Measurements from ENCODE around the gene SUPT20HL1. TPM values are rescaled to one million over a fixed set of nuclear protein-coding genes. Genes with fewer than 3 reads are reported as not detected.

The SUPT20HL1 gene
- 0.15 and 0.17 TPM in 2 replicates for total RNA-seq

DNA sequence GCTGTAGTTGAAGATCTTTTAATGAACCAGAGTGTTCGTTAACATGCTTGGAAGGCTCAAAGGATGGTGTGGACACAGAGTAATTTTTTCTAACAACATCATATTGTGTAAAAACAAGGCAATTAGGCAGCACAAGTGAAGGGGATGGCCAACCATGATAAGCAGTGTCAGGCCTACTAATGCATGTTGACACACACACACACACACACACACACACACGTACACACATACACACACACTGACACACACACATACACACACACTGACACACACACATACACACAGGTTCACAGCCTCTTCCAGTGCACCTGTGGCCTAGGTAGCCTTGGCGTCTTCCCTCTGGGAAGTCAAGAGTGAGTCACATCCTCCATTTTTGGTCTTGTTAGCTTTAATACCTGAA lies at the start of gene SUPT20HL1:
Gene SUPT20HL1, plus strand, starts transcription at position 368 of the 400 bp plus-strand sequence. CDS start 2,122 bp downstream, outside the sequence.

DNA sequence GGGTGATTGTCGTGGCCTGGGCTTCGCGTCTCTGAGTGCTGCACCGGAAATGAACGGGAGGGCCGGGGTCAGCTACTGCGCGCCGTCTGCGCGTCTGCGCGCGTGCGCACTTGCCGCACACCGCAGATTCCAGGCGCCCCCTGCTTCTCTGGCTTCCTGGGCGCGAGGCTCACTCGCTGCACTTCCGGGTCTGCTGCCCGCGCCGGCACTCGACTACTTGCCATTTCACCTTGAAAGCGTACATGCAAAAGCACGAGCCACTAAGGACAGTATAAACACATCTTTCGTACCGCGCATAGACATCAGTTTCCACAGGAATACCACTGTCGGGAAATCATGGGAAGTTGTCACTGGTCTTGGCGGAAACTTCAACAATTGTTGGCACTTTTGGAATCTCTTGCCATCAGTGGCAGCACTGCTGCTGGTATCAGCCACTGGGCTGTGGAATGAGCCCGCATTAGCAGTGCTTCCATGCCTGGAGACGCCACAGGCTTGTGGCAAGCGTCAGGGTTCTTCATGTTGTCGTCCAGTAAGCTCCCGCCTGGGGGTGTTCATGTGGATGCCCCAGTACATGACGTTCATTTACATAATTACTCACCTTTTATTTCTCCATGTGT lies 46.3 kb upstream of the SUPT20HL1 start, which contains the start of gene SUPT20HL2:
Gene SUPT20HL2, minus strand, starts transcription at position 51 of the 617 bp plus-strand sequence. CDS start 754 bp downstream, outside the sequence.

Other genes starting within 250 kb of the SUPT20HL1 start
- gene ZFX, start 210.9 kb upstream of the SUPT20HL1 start, total RNA-seq, result 41.0 and 45.0 TPM in 2 replicates
- not detected in 2 replicates for gene SUPT20HL2, start 46.6 kb upstream of the SUPT20HL1 start, total RNA-seq
- 7.9 and 9.5 TPM in 2 replicates for gene PDK3, start 104.6 kb downstream of the SUPT20HL1 start, total RNA-seq